ENCODE data around the gene POP5.
"Not testable (repeated sequence)": the region's sequence is repeated elsewhere in the genome, so short reads cannot be mapped to it uniquely, and the experiment has no call there.

POP5 gene

GRCh38 chr12:120614848-120615247, 33.6 kb upstream of the POP5 start:
- TF ChIP-seq, protein P1, sequence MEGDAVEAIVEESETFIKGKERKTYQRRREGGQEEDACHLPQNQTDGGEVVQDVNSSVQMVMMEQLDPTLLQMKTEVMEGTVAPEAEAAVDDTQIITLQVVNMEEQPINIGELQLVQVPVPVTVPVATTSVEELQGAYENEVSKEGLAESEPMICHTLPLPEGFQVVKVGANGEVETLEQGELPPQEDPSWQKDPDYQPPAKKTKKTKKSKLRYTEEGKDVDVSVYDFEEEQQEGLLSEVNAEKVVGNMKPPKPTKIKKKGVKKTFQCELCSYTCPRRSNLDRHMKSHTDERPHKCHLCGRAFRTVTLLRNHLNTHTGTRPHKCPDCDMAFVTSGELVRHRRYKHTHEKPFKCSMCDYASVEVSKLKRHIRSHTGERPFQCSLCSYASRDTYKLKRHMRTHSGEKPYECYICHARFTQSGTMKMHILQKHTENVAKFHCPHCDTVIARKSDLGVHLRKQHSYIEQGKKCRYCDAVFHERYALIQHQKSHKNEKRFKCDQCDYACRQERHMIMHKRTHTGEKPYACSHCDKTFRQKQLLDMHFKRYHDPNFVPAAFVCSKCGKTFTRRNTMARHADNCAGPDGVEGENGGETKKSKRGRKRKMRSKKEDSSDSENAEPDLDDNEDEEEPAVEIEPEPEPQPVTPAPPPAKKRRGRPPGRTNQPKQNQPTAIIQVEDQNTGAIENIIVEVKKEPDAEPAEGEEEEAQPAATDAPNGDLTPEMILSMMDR (IDR thresholded peaks at IDR 0.05; ENCODE audit: low read depth, low read length) = no peak
- DNase-seq (ENCODE audit: extremely low read depth, low read depth) = no peak

DNA sequence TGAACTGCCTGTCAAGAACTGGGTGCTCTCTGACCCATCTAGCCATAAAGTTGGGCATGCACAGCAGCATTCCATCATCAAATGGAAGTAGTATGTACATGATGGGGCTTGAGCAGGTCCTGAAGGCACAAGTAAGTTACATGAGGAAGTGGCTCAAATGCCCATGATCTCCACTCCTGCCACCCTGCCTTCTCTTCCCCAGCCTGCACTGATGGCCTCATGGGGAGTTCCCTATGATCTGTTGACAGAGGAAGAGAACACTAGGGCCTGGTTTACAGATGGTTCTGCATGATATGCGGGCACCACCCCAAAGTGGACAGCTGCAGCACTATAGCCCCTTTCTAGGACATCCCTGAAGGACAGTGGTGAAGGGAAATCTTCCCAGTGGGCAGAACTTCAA, 30.3 kb upstream of the POP5 start:
- not testable (repeated sequence) for DNase-seq (ENCODE audit: extremely low read depth, low read depth)

DNA sequence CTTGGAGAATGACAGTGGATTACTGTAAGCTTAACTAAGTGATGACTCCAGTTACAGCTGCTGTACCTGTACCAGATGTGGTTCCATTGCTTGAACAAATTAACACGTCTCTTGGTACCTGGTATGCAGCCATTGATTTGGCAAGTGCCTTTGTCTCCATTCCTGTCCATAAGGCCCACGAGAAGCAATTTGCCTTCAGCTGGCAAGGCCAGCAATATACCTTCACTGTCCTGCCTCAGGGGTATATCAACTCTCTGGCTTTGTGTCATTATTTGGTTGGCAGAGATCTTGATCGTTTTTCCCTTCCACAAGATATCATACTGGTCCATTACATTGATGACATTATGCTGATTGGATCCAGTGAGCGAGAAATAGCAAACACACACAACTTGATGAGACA, 29.4 kb upstream of the POP5 start:
- no peak for DNase-seq (ENCODE audit: extremely low read depth, low read depth)
- TF ChIP-seq, protein P1 (IDR thresholded peaks at IDR 0.05; ENCODE audit: low read depth, low read length) = no peak

DNA sequence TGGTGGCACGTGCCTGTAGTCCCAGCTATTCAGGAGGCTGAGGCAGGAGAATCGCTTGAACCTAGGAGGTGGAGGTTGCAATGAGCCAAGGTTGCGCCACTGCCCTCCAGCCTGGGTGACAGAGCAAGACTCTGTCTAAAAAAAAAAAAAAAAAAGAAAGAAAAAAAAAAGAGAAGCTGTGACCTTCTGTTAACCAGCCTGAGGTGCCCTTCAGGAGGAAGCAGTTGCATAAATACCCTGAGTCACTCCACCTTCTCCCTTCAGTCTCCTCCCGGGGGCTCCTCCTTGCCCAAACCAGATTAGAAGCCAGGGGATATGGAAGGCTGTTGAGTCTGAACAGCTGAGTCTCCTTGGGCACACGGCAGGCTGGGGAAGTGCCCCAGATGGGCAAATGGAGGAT, 21.2 kb upstream of the POP5 start:
- not testable (repeated sequence) for DNase-seq (ENCODE audit: extremely low read depth, low read depth)

DNA sequence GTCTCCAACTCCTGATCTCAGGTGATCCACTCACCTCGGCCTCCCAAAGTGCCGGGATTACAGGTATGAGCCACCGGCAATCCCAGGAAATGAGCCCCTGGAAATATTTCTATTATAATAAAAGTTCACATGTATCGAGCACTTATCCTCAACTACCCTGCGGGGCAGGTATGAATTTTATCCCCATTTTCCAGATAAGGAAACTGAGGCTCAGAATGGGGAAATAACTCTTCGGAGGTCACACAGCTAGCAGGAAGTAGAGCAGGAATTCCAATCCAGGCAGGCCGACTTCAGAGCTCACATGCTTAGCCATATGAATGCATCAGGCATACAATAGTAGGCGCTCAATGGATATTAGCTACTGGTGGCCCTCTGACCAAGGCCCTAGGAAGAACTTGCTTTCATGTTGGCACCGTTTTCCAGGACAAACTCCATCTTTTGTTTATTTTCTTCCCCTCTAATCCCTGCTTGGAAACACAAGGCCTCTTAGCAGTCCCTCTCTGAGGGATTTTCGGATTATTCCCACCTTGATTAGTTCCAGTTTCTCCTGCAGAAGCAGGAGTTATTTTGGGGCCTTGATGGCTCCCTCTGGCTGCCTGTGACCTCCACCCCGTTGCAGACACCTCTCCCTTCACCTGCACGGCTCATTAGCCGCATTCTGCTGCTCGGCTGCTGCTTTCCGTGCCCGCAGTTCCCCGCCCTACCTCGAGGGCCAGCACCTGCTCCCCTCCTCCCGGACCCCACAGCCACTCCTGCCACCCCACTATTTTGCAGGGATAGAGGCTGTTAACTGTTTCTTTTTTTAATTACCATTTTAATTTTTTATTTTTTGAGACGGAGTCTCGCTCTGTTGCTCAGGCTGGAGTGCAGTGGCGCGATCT, 18.7 kb upstream of the POP5 start:
- TF ChIP-seq, protein P1 (IDR thresholded peaks at IDR 0.05; ENCODE audit: low read depth, low read length) = no peak

GRCh38 chr12:120598674-120599463, 17.7 kb upstream of the POP5 start:
- TF ChIP-seq, protein P1 (IDR thresholded peaks at IDR 0.05; ENCODE audit: low read depth, low read length) = no peak
- no peak for DNase-seq (ENCODE audit: extremely low read depth, low read depth)

More for the DNA sequence above, 18.7 kb upstream of the POP5 start:
- no peak for DNase-seq (ENCODE audit: extremely low read depth, low read depth)

GRCh38 chr12:120597861-120598260, 16.7 kb upstream of the POP5 start:
- TF ChIP-seq, protein P1 (IDR thresholded peaks at IDR 0.05; ENCODE audit: low read depth, low read length) = no peak
- DNase-seq (ENCODE audit: extremely low read depth, low read depth) = no peak

- TF ChIP-seq, protein P1 (IDR thresholded peaks at IDR 0.05; ENCODE audit: low read depth, low read length) = no peak
- DNase-seq (ENCODE audit: extremely low read depth, low read depth) = no peak
Observed at GRCh38 chr12:120596901-120597300, 15.7 kb upstream of the POP5 start.
